Measurements from ENCODE around the gene PCDHB11.
"Not testable (repeated sequence)": the region's sequence is repeated elsewhere in the genome, so short reads cannot be mapped to it uniquely, and the experiment has no call there.

DNA sequence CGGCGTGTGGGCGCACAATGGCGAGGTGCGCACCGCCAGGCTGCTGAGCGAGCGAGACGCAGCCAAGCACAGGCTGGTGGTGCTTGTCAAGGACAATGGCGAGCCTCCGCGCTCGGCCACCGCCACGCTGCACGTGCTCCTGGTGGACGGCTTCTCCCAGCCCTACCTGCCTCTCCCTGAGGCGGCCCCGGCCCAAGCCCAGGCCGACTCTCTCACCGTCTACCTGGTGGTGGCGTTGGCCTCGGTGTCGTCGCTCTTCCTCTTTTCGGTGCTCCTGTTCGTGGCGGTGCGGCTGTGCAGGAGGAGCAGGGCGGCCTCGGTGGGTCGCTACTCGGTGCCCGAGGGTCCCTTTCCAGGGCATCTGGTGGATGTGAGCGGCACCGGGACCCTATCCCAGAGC lies 47.3 kb upstream of the PCDHB11 start:
- TF ChIP-seq, protein P1, sequence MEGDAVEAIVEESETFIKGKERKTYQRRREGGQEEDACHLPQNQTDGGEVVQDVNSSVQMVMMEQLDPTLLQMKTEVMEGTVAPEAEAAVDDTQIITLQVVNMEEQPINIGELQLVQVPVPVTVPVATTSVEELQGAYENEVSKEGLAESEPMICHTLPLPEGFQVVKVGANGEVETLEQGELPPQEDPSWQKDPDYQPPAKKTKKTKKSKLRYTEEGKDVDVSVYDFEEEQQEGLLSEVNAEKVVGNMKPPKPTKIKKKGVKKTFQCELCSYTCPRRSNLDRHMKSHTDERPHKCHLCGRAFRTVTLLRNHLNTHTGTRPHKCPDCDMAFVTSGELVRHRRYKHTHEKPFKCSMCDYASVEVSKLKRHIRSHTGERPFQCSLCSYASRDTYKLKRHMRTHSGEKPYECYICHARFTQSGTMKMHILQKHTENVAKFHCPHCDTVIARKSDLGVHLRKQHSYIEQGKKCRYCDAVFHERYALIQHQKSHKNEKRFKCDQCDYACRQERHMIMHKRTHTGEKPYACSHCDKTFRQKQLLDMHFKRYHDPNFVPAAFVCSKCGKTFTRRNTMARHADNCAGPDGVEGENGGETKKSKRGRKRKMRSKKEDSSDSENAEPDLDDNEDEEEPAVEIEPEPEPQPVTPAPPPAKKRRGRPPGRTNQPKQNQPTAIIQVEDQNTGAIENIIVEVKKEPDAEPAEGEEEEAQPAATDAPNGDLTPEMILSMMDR (IDR thresholded peaks at IDR 0.05), result not testable (repeated sequence)
- TF ChIP-seq POLR2AphosphoS5, POLR2A (IDR thresholded peaks at IDR 0.05): not testable (repeated sequence)
